DND-41 (cell line): ENCODE results near the gene PLCB4.

Source experiments
- EZH2 ChIP-seq: IDR thresholded peaks from 3 replicates; pipeline ENCODE4 v1.6.1; 2012; ENCODE audit warnings: borderline replicate concordance, low read depth, mild to moderate bottlenecking, moderate library complexity, low read length, inconsistent platforms; ENCODE audit not compliant: severe bottlenecking
- TF ChIP-seq, protein P1 (sequence below): IDR thresholded peaks from 2 replicates; pipeline ENCODE4 v1.5.1; 2012; ENCODE audit warnings: borderline replicate concordance, low read length, moderate library complexity, mild to moderate bottlenecking; ENCODE audit not compliant: poor library complexity, severe bottlenecking; ENCODE audit errors: extremely low read depth

DNA sequence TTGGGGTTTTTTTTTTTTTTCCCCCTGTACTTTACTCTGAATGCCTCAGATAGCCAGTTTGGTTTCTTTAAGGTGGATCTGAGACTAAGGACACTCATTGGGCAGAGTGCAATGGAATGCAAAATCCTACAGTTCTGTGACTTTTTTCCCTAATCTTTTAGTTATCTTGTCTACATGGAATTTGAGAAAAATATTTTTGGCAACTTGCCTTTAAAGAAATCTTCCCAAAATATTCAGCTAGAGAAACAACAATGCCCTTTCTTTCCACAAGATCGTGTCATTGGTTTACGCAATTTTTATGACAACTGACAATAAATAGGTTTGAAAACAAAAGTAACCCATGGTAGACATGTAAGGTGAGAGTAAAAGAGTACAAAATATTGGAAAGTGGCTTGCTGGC is 273.8 kb downstream of the PLCB4 start:
- TF ChIP-seq, protein P1, sequence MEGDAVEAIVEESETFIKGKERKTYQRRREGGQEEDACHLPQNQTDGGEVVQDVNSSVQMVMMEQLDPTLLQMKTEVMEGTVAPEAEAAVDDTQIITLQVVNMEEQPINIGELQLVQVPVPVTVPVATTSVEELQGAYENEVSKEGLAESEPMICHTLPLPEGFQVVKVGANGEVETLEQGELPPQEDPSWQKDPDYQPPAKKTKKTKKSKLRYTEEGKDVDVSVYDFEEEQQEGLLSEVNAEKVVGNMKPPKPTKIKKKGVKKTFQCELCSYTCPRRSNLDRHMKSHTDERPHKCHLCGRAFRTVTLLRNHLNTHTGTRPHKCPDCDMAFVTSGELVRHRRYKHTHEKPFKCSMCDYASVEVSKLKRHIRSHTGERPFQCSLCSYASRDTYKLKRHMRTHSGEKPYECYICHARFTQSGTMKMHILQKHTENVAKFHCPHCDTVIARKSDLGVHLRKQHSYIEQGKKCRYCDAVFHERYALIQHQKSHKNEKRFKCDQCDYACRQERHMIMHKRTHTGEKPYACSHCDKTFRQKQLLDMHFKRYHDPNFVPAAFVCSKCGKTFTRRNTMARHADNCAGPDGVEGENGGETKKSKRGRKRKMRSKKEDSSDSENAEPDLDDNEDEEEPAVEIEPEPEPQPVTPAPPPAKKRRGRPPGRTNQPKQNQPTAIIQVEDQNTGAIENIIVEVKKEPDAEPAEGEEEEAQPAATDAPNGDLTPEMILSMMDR: no peak
- no peak for TF ChIP-seq EZH2
